Cortex of kidney (tissue), 1 donor: ENCODE results near the gene SLC26A9.
"Not testable (repeated sequence)": the region's sequence is repeated elsewhere in the genome, so short reads cannot be mapped to it uniquely, and the experiment has no call there.

Source experiments
- DNase-seq: peaks from one replicate; lab custom pipeline; 2025; lab: John Stamatoyannopoulos, UW

SLC26A9 gene

GRCh38 chr1:205889706-205890105, 53.5 kb downstream of the SLC26A9 start:
- DNase-seq, result not testable (repeated sequence)

GRCh38 chr1:205889006-205889405, 54.2 kb downstream of the SLC26A9 start:
- not testable (repeated sequence) for DNase-seq

GRCh38 chr1:205883792-205884191, 59.5 kb downstream of the SLC26A9 start:
- no peak for DNase-seq

GRCh38 chr1:205880923-205881322, 62.3 kb downstream of the SLC26A9 start:
- DNase-seq, result no peak

GRCh38 chr1:205879974-205880373, 63.3 kb downstream of the SLC26A9 start:
- no peak for DNase-seq

- no peak for DNase-seq
Measured at GRCh38 chr1:205878026-205878425, 65.2 kb downstream of the SLC26A9 start.

GRCh38 chr1:205873148-205873547, 70.1 kb downstream of the SLC26A9 start:
- not testable (repeated sequence) for DNase-seq

GRCh38 chr1:205870236-205870635, 73.0 kb downstream of the SLC26A9 start:
- no peak for DNase-seq
